ENCODE data around the gene CTNS. TPM values are rescaled to one million over a fixed set of nuclear protein-coding genes. Genes with fewer than 3 reads are reported as not detected.
"Not testable (repeated sequence)": the region's sequence is repeated elsewhere in the genome, so short reads cannot be mapped to it uniquely, and the experiment has no call there.

Gene CTNS
- total RNA-seq, 2 donors from 2014 or later = 6.6 to 23.3 TPM

GRCh38 chr17:3697103-3697476 is 60.5 kb downstream of the CTNS start:
- Histone ChIP-seq H3K4me3 (no peak overlapping the region), H3K27me3 (replicated peaks; ENCODE audit: insufficient read depth) (peaks cover 12% of the 10 kb centered on the region), H3K36me3 (no peaks in the 10 kb centered on the region), H3K4me1 (ENCODE audit: control insufficient read depth in 1 of 2, low read depth in 2 of 2) (peaks cover 6 to 16% of the 10 kb centered on the region in 2 donors), H3K9me3 (peaks cover 3% of the 10 kb centered on the region), H3K27ac (no peak overlapping the region)
- TF ChIP-seq CTCF (IDR thresholded peaks at IDR 0.05) = no peak
- ATAC-seq (ENCODE audit: insufficient number of reproducible peaks, low FRiP score, low read depth) = no peak
- no peak for DNase-seq (ENCODE audit: low spot score)

- H3K4me3 ChIP-seq = no peak overlapping the region
- TF ChIP-seq CTCF (IDR thresholded peaks at IDR 0.05) = no peak
- no peaks in the 10 kb centered on the region for H3K36me3 ChIP-seq
- peaks cover 6 to 16% of the 10 kb centered on the region in 2 donors for H3K4me1 ChIP-seq (ENCODE audit: control insufficient read depth in 1 of 2, low read depth in 2 of 2)
- H3K27me3 ChIP-seq (replicated peaks; ENCODE audit: insufficient read depth) = peaks cover 12% of the 10 kb centered on the region
- H3K27ac ChIP-seq = no peak overlapping the region
- DNase-seq (ENCODE audit: low spot score) (no peak), ATAC-seq (ENCODE audit: insufficient number of reproducible peaks, low FRiP score, low read depth) (no peak)
- H3K9me3 ChIP-seq = peaks cover 3% of the 10 kb centered on the region
Measured at GRCh38 chr17:3698139-3698538, 61.6 kb downstream of the CTNS start.

GRCh38 chr17:3699951-3700350 is 63.4 kb downstream of the CTNS start:
- Histone ChIP-seq H3K27ac (no peak overlapping the region), H3K27me3 (replicated peaks; ENCODE audit: insufficient read depth) (peaks cover 6% of the 10 kb centered on the region), H3K9me3 (peaks cover 3% of the 10 kb centered on the region), H3K4me1 (ENCODE audit: control insufficient read depth in 1 of 2, low read depth in 2 of 2) (peaks cover 6 to 12% of the 10 kb centered on the region in 2 donors), H3K4me3 (no peak overlapping the region), H3K36me3 (no peaks in the 10 kb centered on the region)
- ATAC-seq (ENCODE audit: insufficient number of reproducible peaks, low FRiP score, low read depth) (no peak), DNase-seq (ENCODE audit: low spot score) (no peak)
- TF ChIP-seq CTCF (IDR thresholded peaks at IDR 0.05) = no peak

GRCh38 chr17:3702041-3702539 is 65.5 kb downstream of the CTNS start:
- not testable (repeated sequence) for DNase-seq (ENCODE audit: low spot score)

GRCh38 chr17:3704931-3705717 is 68.6 kb downstream of the CTNS start:
- Histone ChIP-seq H3K27ac (no peak overlapping the region), H3K4me3 (no peak overlapping the region), H3K36me3 (no peaks in the 10 kb centered on the region), H3K27me3 (replicated peaks; ENCODE audit: insufficient read depth) (no peaks in the 10 kb centered on the region), H3K9me3 (no peaks in the 10 kb centered on the region), H3K4me1 (ENCODE audit: control insufficient read depth in 1 of 2, low read depth in 2 of 2) (no peaks in the 10 kb centered on the region)
- DNase-seq (ENCODE audit: low spot score) (no peak), ATAC-seq (ENCODE audit: insufficient number of reproducible peaks, low FRiP score, low read depth) (no peak)
- TF ChIP-seq CTCF (IDR thresholded peaks at IDR 0.05) = no peak

More at GRCh38 chr17:3702041-3702539, 65.5 kb downstream of the CTNS start:
- H3K27me3 ChIP-seq (replicated peaks; ENCODE audit: insufficient read depth); H3K9me3 ChIP-seq; H3K36me3 ChIP-seq; H3K4me3 ChIP-seq; ATAC-seq (ENCODE audit: insufficient number of reproducible peaks, low FRiP score, low read depth); H3K4me1 ChIP-seq (ENCODE audit: control insufficient read depth in 1 of 2, low read depth in 2 of 2); H3K27ac ChIP-seq: not testable (repeated sequence)

GRCh38 chr17:3705718-3705984 is 69.1 kb downstream of the CTNS start:
- ATAC-seq (ENCODE audit: insufficient number of reproducible peaks, low FRiP score, low read depth); H3K9me3 ChIP-seq: not testable (repeated sequence)

More at GRCh38 chr17:3705718-3705984, 69.1 kb downstream of the CTNS start:
- H3K4me1 ChIP-seq (ENCODE audit: control insufficient read depth in 1 of 2, low read depth in 2 of 2); H3K4me3 ChIP-seq; H3K36me3 ChIP-seq; H3K27ac ChIP-seq; H3K27me3 ChIP-seq (replicated peaks; ENCODE audit: insufficient read depth); DNase-seq (ENCODE audit: low spot score): not testable (repeated sequence)

All from thoracic aorta (tissue), 2 donors.